ENCODE data around the gene SCUBE1. TPM values are rescaled to one million over a fixed set of nuclear protein-coding genes. Genes with fewer than 3 reads are reported as not detected.

The SCUBE1 gene
- total and polyA plus RNA-seq, 10 of the 15 experiments (the other 5 are each of a cell fraction or from before 2014, with no cell fraction given): not detected

GRCh38 chr22:43308836-43309235, 34.3 kb downstream of the SCUBE1 start:
- TF ChIP-seq, protein P1, sequence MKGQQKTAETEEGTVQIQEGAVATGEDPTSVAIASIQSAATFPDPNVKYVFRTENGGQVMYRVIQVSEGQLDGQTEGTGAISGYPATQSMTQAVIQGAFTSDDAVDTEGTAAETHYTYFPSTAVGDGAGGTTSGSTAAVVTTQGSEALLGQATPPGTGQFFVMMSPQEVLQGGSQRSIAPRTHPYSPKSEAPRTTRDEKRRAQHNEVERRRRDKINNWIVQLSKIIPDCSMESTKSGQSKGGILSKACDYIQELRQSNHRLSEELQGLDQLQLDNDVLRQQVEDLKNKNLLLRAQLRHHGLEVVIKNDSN (IDR thresholded peaks at IDR 0.05; ENCODE audit: borderline replicate concordance, extremely low read length, insufficient read depth, low read depth, low read length): no peak
- TF ChIP-seq, protein P2, sequence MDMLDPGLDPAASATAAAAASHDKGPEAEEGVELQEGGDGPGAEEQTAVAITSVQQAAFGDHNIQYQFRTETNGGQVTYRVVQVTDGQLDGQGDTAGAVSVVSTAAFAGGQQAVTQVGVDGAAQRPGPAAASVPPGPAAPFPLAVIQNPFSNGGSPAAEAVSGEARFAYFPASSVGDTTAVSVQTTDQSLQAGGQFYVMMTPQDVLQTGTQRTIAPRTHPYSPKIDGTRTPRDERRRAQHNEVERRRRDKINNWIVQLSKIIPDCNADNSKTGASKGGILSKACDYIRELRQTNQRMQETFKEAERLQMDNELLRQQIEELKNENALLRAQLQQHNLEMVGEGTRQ (IDR thresholded peaks at IDR 0.05; ENCODE audit: borderline replicate concordance, low read depth, low read length): no peak
- TF ChIP-seq ZBTB33 (IDR thresholded peaks at IDR 0.05) (no peak), BACH1 (IDR thresholded peaks at IDR 0.05; ENCODE audit: borderline replicate concordance) (no peak), MYB (IDR thresholded peaks at IDR 0.05; ENCODE audit: borderline replicate concordance, low read depth, low read length) (no peak), FOS (IDR thresholded peaks at IDR 0.05; ENCODE audit: borderline replicate concordance, extremely low read depth, insufficient read length) (no peak), CBX5 (IDR thresholded peaks at IDR 0.05; ENCODE audit: low read depth) (no peak), ETV6 (conservative IDR thresholded peaks at IDR 0.05 in 1 of 2, IDR thresholded peaks at IDR 0.05 in 1 of 2; ENCODE audit: borderline replicate concordance in 1 of 2, low read depth in 1 of 2) (no peak), WRNIP1 (IDR thresholded peaks at IDR 0.05; ENCODE audit: borderline replicate concordance, low read depth, low read length) (no peak), CTCF (IDR thresholded peaks at IDR 0.05 in 2 of 3, conservative IDR thresholded peaks at IDR 0.05 in 1 of 3; ENCODE audit: control insufficient read depth in 2 of 3, extremely low read depth in 1 of 3, insufficient read depth in 1 of 3, low read depth in 3 of 3, low read length in 3 of 3) (no peak)
- ATAC-seq (no peak), DNase-seq (ENCODE audit: low read depth, low spot score) (no peak), FAIRE-seq (no peak)
- RAD21 ChIA-PET (ENCODE audit: unreplicated experiment): no interaction called here
- H3K79me2 ChIP-seq (ENCODE audit: control insufficient read depth, insufficient read depth, low read length): no peaks in the 10 kb centered on the region
- no peak overlapping the region for H2AFZ ChIP-seq (ENCODE audit: control insufficient read depth, low read depth, low read length)
- WGBS (ENCODE audit: insufficient coverage, insufficient replicate concordance, low lambda C conversion rate, missing lambda C conversion rate): 48% methylated on average over 10 of the region's 10 CpGs
- H3K4me3 ChIP-seq: no peak overlapping the region
- no peaks in the 10 kb centered on the region for H3K36me3 ChIP-seq (ENCODE audit: control insufficient read depth in 2 of 2, insufficient read depth in 2 of 2, low read length in 1 of 2)
- no peak overlapping the region for H3K9ac ChIP-seq (ENCODE audit: control insufficient read depth, insufficient read depth, low read length)
- intact Hi-C loops (cut with micrococcal nuclease; ENCODE audit: unreplicated experiment): no loop called here
- peaks cover 4% of the 10 kb centered on the region; the same call in 1 of the 2 replicates for H4K20me1 ChIP-seq (ENCODE audit: control insufficient read depth, insufficient read depth)
- in situ Hi-C loops (cut with MboI): no loop called here
- POLR2A ChIA-PET: no interaction called here
- H3K27me3 ChIP-seq (replicated peaks in 1 of 2; ENCODE audit: control insufficient read depth in 2 of 2, insufficient read depth in 2 of 2, low read length in 1 of 2): peaks cover 3 to 9% of the 10 kb centered on the region in 2 experiments
- H3K4me2 ChIP-seq (ENCODE audit: control insufficient read depth, insufficient read depth): no peak overlapping the region
- no peak overlapping the region for H3K27ac ChIP-seq (ENCODE audit: control insufficient read depth, insufficient read depth)
- SMC1A ChIA-PET (ENCODE audit: uncharacterized antibody, unreplicated experiment): interaction anchor here (1.5 kb wide), 1 partner anchor 37 kb away, joined by 4 read pairs; no protein-coding TSS in a partner anchor
- CTCF ChIA-PET: interaction anchor here (0.5 kb wide), 1 partner anchor 554 kb away, joined by 3 read pairs; no protein-coding TSS in a partner anchor
- no TSS peak for BruUV-seq (replicated peaks)
- no peaks in the 10 kb centered on the region for H3K4me1 ChIP-seq (ENCODE audit: control insufficient read depth, insufficient read depth, low read length)
- H3K9me3 ChIP-seq (replicated peaks; ENCODE audit: control insufficient read depth, insufficient read depth, low read length): no peaks in the 10 kb centered on the region

All from GM12878 (cell line).